ENCODE measurements around the gene GPBP1.

The GPBP1 gene

DNA sequence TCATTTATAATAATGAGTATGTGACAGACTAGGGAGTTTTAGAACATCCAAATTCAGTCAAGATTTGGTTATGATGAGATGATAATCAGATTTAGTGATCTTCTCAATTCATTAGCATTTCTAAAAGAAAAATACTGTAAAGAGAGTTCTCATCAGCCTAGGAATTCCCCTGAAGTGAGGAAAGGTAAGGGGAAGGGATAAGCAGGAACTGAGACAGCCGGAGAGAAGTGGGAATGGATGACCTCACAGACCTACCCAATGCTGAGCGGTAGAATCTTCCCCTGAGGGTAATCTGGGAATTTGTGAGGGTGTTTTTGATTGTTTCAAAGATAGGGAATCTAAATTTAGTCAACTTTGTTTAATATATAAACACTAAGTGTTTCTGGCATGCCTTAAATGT lies 16.7 kb upstream of the GPBP1 start:
- H3K9me3 ChIP-seq (ENCODE audit: low read length), result peaks cover 6% of the 10 kb centered on the region
- H3K36me3 ChIP-seq (ENCODE audit: insufficient read depth, low read length), result no peaks in the 10 kb centered on the region
- H3K9ac ChIP-seq (ENCODE audit: low read length), result no peak overlapping the region
- peaks cover 4% of the 10 kb centered on the region; the same call in 1 of the 2 replicates for H3K27me3 ChIP-seq (ENCODE audit: insufficient read depth, low read length)
- no peak for TF ChIP-seq CTCF (IDR thresholded peaks at IDR 0.05; ENCODE audit: low read length)
- no peak for TF ChIP-seq EZH2 (IDR thresholded peaks at IDR 0.05; ENCODE audit: borderline replicate concordance, low read length)
- H3K79me2 ChIP-seq (ENCODE audit: insufficient read depth, low read length), result no peaks in the 10 kb centered on the region
- H4K20me1 ChIP-seq (ENCODE audit: insufficient read depth, low read length), result no peaks in the 10 kb centered on the region
- H3F3A ChIP-seq (ENCODE audit: insufficient read depth, low read length), result no peaks in the 10 kb centered on the region
- H3K4me2 ChIP-seq (ENCODE audit: low read length), result no peak overlapping the region
- no peaks in the 10 kb centered on the region for H3K9me2 ChIP-seq (ENCODE audit: low read depth, low read length)
- no peaks in the 10 kb centered on the region for H3K4me1 ChIP-seq (ENCODE audit: insufficient read depth, low read length, severe bottlenecking)
- H2AFZ ChIP-seq (ENCODE audit: low read length), result no peak overlapping the region
- H3K4me3 ChIP-seq (ENCODE audit: low read depth, low read length, poor library complexity, severe bottlenecking), result no peak overlapping the region
- no peak overlapping the region for H3K27ac ChIP-seq (ENCODE audit: low read depth, low read length, poor library complexity, severe bottlenecking)

DNA sequence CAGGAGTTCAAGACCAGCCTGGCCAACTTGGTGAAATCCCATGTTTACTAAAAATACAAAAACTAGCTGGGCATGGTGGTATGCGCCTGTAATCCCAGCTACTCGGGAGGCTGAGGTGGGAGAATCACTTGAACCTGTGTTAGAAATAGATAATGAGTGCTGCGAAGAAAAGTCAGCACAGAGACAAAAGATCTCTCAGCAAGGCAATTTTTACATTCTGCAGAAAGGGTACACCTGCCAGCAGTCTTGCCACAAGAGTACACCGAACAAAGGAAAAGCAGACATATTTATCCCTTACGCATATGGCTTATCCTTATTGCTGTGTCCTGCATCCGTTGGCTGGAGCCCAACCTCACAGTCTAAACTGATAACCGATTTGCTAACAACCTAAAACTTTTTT lies 16.2 kb upstream of the GPBP1 start:
- no peak overlapping the region for H3K9ac ChIP-seq (ENCODE audit: low read length)
- no peaks in the 10 kb centered on the region for H3K36me3 ChIP-seq (ENCODE audit: insufficient read depth, low read length)
- no peaks in the 10 kb centered on the region for H3K4me1 ChIP-seq (ENCODE audit: insufficient read depth, low read length, severe bottlenecking)
- no peak for TF ChIP-seq CTCF (IDR thresholded peaks at IDR 0.05; ENCODE audit: low read length)
- no peak for TF ChIP-seq EZH2 (IDR thresholded peaks at IDR 0.05; ENCODE audit: borderline replicate concordance, low read length)
- no peak overlapping the region for H2AFZ ChIP-seq (ENCODE audit: low read length)
- no peaks in the 10 kb centered on the region for H3F3A ChIP-seq (ENCODE audit: insufficient read depth, low read length)
- H3K79me2 ChIP-seq (ENCODE audit: insufficient read depth, low read length), result no peaks in the 10 kb centered on the region
- no peak overlapping the region for H3K4me2 ChIP-seq (ENCODE audit: low read length)
- no peak overlapping the region for H3K27ac ChIP-seq (ENCODE audit: low read depth, low read length, poor library complexity, severe bottlenecking)
- peaks cover 4% of the 10 kb centered on the region; the same call in 1 of the 2 replicates for H3K27me3 ChIP-seq (ENCODE audit: insufficient read depth, low read length)
- H4K20me1 ChIP-seq (ENCODE audit: insufficient read depth, low read length), result no peaks in the 10 kb centered on the region
- H3K9me3 ChIP-seq (ENCODE audit: low read length), result peaks cover 6% of the 10 kb centered on the region
- H3K9me2 ChIP-seq (ENCODE audit: low read depth, low read length), result no peaks in the 10 kb centered on the region
- H3K4me3 ChIP-seq (ENCODE audit: low read depth, low read length, poor library complexity, severe bottlenecking), result no peak overlapping the region

DNA sequence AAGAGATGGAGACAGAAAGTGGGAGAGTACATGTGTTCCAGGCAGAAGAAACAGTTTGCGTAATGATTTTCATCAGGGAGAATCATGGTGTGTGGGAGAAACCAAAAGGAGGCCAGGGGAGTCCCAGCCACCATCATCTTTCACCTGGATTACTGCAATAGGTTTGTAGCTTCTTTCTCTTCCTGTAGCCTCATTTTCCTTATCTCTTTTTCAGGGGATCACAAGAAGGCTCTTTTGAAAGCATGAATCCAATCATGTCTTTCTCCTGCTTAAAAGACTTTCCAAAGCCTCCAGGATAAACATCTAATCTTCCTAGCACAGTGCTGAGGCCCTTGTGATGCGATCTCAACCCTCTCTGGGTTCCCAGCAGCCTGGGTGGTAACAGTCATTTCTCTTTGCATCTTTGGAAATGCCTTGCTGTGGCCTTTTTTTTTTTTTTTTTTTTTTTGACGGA lies 10.3 kb upstream of the GPBP1 start:
- Histone ChIP-seq H3K4me3 (ENCODE audit: low read depth, low read length, poor library complexity, severe bottlenecking) (no peak overlapping the region), H3K36me3 (ENCODE audit: insufficient read depth, low read length) (no peaks in the 10 kb centered on the region), H3K9ac (ENCODE audit: low read length) (no peak overlapping the region), H3K4me2 (ENCODE audit: low read length) (no peak overlapping the region), H3K27ac (ENCODE audit: low read depth, low read length, poor library complexity, severe bottlenecking) (no peak overlapping the region), H3K27me3 (ENCODE audit: insufficient read depth, low read length) (no peaks in the 10 kb centered on the region), H3K9me2 (ENCODE audit: low read depth, low read length) (no peaks in the 10 kb centered on the region), H2AFZ (ENCODE audit: low read length) (no peak overlapping the region), H3K79me2 (ENCODE audit: insufficient read depth, low read length) (no peaks in the 10 kb centered on the region), H3K9me3 (ENCODE audit: low read length) (no peaks in the 10 kb centered on the region), H4K20me1 (ENCODE audit: insufficient read depth, low read length) (no peaks in the 10 kb centered on the region), H3F3A (ENCODE audit: insufficient read depth, low read length) (no peaks in the 10 kb centered on the region), H3K4me1 (ENCODE audit: insufficient read depth, low read length, severe bottlenecking) (no peaks in the 10 kb centered on the region)
- TF ChIP-seq EZH2 (IDR thresholded peaks at IDR 0.05; ENCODE audit: borderline replicate concordance, low read length) (no peak), CTCF (IDR thresholded peaks at IDR 0.05; ENCODE audit: low read length) (no peak)

Measured in OCI-LY1 (cell line).